HG02623 (cell line): ENCODE measurements around the gene TMEM179.

Experiments
- ATAC-seq: cut with Tn5 transposase; IDR thresholded peaks from one replicate; pipeline ENCODE4 v1.9.1; 2021; ENCODE audit warnings: moderate library complexity; ENCODE audit not compliant: unreplicated experiment

Gene TMEM179

GRCh38 chr14:104558231-104559027 lies 46.1 kb downstream of the TMEM179 start:
- no peak for ATAC-seq

DNA sequence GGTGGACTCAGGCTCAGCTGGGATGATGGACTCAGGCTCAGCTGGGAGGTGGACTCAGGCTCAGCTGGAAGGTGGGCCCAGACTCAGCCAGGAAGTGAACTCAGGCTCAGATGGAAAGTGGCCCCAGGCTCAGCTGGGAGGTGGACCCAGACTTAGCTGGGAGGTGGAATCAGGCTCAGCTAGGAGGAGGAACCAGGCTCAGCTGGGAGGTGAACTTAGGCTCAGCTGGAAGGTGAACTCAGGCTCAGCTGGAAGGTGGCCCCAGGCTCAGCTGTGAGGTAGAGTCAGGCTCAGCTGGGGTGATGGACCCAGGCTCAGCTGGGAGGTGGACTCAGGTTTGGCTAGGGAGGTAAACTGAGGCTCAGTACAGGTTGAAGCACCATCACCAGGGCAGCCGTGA lies 46.8 kb downstream of the TMEM179 start:
- no peak for ATAC-seq

GRCh38 chr14:104557086-104557485 lies 47.5 kb downstream of the TMEM179 start:
- no peak for ATAC-seq

DNA sequence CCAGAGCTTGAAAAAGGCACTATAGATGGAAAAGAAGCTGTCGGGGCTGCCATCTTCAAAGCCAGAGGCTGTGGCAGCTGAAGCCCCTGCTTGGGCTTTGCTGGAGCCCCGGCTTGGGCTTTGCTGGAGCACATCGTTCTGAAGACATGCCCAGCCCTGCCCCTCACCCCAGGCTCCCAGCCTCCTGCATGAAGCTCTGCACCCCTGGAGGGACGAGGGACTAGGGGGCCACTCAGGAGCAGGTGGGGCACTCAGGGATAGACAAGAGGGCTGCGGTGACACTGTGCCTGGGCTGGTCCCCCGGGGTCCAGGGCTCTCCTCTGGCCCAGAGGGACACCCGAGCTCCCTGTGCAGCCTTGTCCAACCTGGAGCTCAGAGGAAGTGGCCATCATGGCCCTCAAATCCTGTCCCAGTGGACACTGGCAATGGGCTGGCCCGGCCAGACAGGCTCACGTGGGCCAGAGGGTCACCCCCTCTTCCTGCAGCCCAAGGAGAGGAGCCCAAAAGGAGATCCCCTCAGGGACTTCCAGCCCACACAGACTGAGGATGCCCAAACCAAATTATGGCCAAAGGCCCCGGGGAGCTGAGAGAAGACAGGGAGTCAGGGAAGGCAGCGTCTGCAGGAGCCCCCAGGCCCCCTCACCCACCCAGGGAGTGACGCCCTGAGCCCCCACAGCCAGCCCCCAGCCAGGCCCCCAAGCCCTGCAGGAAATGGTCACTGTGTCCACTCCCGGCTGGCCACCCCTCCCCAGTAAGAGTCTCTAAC lies 48.1 kb downstream of the TMEM179 start:
- ATAC-seq, result no peak

- no peak for ATAC-seq
Observed at GRCh38 chr14:104555430-104556255, 48.9 kb downstream of the TMEM179 start.

DNA sequence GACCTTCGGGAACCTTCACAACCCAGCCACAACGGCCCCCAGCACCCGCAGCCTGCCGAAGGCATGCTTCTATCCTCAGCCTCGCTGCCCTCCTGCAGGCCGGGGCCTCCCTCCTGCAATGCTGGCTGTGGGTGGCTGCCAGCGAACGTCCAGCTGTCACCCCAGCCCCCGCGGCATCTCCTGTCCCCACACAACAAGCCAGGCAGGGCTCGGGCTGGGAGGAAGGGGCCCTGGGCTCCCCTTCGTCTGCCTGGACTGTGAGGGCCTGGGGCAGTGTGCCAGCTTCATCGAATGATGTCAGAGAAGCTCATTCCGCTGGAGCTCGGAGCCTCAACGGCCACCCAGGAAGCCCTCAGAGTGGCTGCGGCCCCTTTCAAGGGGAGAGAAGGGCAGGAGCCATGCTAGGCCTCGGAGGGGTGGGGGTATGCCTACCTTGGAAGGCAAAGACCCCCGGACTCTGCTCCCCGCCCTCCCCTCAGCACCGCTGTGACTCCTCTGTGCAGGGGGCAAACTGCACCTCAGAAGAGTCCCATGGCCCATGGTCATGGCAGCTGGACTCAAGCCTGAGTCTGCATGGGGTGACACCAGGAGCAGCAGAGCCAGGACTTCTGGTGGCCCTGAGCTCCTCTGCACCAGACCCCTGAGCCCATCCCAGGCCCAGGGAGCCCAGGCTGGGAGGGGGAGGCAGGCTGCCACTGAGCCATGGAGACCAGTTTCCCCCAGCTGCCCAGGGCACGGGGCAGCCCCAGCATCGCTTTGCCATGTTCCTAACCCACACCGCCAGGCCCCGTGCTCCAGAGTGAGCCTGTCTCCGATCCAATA lies 49.8 kb downstream of the TMEM179 start:
- ATAC-seq, result no peak

GRCh38 chr14:104554088-104554607 lies 50.4 kb downstream of the TMEM179 start:
- ATAC-seq, result no peak

DNA sequence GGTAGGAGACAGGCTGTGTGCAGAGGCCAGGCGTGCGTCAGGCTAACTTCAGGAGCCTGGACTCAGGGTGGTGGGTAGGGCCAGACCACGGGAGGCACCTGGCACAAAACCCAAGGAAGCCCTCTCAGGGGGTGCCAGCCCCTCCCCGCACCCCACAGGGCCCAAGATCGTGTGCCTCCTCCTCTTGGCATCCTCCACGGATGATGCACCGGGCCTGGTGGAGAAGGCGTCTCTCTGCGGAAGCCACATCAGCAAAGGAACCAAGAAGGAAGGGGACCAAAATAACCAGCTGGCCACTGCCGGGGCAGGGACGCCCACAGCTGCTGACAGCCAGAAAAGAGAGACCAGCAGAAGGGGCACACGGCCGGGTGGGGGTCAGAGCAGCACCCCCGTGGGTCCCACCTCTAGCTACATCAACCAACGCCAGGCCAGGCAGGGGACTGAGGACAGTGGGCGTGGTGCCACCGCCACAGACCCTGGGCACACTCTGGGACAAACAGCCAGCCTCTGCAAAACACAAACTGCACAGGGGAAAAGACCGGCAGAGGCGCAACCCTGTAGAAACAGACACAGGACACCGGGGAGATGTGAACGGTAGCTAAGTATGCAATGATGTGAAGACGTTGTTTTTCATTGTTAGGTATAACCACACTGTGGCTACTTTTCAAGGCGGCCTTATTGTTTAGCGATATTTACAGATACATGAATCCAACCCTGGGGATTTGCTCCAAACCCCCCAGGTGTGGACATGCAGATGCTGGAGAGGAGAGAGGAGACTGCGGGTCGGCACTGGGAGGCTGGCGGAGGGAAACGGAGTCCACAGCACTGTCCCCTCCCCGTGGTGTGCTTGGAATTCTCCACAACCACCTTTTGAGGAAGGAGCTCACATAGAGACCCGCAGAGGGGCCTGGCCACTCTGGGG lies 51.1 kb downstream of the TMEM179 start:
- no peak for ATAC-seq

GRCh38 chr14:104552738-104553125 lies 51.8 kb downstream of the TMEM179 start:
- no peak for ATAC-seq

DNA sequence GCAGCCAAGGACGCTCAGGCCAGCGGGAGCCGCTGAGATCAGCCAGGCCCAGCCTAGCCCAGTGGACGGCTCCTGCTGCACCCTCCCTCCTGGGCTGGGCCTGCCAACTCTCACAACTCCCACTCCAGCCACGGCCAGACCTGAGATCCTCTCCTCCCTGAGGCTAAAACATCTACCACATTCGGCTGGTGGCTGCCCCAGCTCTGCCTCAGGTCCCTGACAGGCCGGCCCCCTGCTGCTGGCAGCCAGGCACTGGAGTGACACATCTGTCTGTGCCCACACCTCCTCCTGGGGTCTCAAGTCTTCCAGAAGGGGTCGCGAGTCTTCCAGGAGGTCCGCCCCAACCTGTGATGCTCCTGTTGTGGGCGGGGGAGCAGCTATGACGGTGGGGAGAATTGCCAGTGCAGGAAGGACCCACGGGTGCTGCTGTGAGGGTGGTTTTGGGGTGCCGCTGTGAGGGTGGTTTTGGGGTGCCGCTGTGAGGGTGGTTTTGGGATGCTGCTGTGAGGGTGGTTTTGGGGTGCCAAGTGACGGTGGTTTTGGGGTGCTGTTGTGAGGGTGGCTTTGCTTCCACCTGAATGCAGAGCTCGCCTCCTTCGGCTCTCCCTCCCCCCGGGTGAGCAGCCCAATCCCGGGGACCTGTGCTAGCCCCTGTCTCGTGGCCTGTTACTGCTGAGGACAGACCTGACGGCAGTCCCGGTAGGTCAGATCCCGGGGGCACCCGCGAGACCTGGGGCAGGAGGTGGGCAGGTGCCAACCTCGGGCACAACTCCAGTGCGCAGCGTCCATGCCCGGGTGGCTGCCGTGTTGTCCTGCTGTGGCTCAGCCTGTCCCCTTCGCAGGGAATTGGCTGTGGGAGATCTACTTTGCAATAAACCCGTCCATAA lies 52.5 kb downstream of the TMEM179 start:
- ATAC-seq, result no peak

GRCh38 chr14:104550861-104551728 lies 53.5 kb downstream of the TMEM179 start:
- ATAC-seq, result no peak

- ATAC-seq, result no peak
Observed at GRCh38 chr14:104550340-104550860, 54.2 kb downstream of the TMEM179 start.

- ATAC-seq, result no peak
Observed at GRCh38 chr14:104549536-104550339, 54.8 kb downstream of the TMEM179 start.

GRCh38 chr14:104548802-104549535 lies 55.6 kb downstream of the TMEM179 start:
- no peak for ATAC-seq

DNA sequence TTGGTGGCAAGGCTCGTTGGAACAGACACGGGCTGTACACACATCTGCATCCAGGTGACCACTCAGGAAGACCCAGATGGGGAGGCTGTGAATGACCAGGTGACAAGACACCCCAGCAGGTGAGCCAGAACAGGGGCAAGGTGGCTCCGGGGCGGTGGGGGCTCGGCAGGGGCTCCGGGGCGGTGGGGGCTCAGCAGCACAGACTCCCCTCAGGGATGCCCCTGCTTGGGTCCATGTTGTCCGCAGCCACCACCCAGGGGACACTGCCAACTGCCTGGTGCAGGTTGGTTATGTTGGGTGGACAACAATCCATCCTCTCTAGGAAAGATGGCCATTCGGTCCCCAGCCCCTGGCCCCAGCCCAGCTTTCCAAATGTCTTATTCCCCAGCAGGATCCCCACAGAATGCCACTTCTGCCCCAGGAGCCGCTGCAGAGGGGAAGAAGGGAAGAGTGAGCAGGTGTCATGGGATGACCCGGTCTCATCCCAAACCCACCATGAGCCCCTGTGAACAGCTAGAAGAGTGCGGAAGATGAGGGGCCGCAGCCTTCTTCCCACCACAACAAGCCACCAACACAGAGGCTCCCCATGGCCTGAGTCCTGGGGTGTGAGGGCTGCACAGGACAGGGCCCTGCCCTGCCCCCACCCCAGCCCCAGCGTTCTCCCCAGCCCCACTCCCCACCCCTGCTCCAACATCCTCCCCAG lies 56.4 kb downstream of the TMEM179 start:
- no peak for ATAC-seq
